Activated CD8-positive, alpha-beta memory T cell treated with anti-CD3 and anti-CD28 coated beads, Interleukin-2, amount 50 U/mL, for 4 hours (primary cell): ENCODE measurements around the gene ZNF497.
"Not testable (repeated sequence)": the region's sequence is repeated elsewhere in the genome, so short reads cannot be mapped to it uniquely, and the experiment has no call there.

ENCODE experiments used
- DNase-seq: peaks from one replicate; pipeline ENCODE4 v3.0.0-alpha.2; 2020

ZNF497 gene

DNA sequence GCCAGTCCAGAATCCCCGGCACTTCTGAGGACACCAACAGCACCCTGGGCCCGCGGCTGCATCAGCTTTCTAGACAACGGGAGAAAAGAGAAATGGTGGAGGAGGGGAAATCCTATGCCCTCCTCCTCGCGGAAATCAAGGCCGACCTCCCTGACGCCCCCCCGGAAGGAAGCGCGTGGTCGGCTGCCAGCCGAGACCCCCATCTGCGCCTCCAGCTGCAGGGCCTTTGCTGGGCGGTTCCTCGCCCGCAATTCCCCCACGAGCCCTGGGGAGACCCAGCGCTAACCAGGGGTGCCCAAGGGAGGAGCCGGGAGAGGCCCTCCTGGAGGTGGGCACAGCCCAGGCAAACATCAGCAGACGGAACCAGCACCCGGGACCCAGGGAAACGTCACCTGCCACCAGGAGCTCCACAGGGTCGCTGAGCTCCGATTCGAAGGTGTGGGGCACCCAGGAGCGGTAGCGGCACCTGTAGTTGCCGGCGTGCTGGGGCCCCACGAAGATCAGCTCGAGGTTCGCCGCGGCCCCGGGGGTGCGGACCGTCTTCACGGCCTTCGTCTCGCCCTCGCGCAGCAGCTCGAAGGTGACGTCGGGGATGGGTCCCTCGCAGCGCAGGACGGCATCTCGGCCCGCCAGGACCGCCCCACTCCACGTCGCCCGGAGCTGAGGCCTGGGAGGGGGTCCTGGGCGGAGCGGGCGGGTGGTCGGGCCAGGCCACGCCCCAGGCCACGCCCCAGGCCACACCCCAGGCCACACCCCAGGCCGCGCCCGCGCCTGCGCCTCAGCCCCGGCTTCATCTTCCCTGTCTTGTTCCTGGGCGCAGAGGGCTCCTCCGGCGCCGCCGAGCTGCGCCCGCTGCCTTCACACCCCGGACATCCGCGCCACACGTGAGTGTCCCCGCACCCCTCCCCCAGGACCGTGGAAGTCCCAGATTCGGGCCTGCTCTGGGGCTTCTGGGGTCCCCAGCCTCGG lies 15.3 kb downstream of the ZNF497 start:
- DNase-seq, result peak; percentile 72

DNA sequence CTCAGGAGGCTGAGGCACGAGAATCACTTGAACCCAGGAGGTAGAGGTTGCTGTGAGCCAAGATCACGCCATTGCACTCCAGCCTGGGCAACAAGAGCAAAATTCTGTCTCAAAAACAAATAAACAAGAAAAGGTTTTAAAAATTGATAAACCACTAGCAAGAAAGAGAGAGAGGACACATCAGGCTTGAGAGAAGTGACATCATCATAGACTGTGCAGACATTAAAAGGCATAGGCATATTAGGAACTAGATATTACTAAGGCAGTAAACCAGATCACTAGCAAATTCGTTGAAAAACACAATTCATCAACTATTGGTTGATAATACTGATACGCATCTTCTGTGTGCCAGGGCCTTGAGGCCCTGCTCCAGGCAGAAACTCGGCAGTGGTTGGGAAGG lies 17.0 kb downstream of the ZNF497 start:
- no peak for DNase-seq

DNA sequence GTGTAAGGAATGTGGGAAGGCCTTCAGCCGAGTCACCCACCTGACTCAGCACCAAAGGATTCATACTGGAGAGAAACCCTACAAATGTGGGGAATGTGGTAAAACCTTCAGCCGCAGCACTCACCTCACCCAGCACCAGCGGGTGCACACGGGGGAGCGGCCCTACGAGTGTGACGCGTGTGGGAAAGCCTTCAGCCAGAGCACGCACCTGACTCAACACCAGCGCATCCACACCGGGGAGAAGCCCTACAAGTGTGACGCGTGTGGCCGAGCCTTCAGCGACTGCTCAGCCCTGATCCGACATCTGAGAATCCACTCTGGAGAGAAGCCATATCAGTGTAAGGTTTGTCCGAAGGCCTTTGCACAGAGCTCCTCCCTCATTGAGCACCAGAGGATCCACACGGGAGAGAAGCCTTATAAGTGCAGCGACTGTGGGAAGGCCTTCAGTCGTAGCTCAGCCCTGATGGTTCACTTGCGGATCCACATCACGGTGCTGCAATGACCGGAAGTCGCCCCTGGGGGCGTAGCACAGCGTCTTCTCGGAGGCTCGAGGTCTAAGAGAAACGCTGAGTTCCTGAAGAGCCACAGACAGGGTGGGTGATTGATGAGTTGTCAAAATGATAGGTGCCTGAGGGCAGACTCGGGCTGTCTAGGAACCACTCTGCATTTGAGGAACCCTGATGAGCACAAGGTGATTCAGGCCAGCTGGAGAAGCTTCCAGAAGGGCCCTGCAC lies 23.6 kb downstream of the ZNF497 start:
- no peak for DNase-seq

DNA sequence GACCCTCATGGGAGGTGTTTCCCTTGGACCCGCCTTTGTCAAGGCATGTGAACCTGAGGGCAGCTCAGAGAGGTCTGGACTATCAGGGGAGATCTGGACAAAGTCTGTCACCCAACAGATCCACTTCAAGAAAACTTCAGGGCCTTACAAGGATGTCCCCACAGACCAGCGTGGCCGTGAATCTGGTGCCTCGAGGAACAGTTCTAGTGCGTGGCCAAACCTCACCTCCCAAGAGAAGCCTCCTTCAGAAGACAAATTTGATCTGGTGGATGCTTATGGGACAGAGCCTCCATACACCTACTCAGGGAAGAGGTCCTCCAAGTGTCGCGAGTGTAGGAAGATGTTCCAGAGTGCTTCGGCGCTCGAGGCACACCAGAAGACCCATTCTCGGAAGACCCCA lies 24.2 kb downstream of the ZNF497 start:
- no peak for DNase-seq

DNA sequence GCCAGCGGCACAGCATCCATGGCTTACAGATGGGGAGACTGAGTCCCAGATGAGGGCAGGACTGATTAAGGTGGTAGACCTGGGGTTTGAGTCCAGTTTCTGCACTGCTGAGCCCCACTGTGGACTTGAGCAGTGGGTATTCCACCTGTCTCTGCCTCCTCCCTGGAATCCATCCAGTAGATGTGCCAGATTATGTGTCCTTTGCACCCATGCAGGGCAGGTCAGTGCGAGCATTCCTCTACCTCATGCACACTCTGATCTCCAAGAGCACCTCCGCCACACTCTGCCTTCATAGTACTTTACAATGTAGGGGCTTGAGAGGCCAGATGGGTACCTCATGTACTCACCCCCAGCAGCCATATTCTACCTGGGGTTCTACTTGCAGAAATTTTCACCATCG lies 25.7 kb downstream of the ZNF497 start:
- DNase-seq, result no peak

DNA sequence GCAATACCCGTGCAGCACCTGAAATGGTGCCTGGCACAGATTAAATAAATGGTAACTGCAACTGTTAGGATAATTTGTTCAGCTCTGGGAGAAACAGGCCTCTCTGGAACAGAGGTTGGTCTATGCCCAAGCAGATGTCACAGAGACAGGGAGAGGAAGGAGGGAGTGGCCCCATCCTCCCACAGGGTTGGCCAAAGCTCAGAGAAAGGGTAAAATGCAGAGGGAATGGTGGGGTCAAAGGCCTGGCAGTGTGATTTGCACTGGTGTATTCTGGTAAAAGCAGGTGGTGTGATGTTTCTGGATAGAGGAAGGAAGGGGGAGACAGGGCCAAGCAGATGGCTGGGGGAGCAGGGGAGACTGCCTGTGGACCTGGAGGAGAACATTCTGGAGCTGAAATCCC lies 26.3 kb downstream of the ZNF497 start:
- no peak for DNase-seq

DNA sequence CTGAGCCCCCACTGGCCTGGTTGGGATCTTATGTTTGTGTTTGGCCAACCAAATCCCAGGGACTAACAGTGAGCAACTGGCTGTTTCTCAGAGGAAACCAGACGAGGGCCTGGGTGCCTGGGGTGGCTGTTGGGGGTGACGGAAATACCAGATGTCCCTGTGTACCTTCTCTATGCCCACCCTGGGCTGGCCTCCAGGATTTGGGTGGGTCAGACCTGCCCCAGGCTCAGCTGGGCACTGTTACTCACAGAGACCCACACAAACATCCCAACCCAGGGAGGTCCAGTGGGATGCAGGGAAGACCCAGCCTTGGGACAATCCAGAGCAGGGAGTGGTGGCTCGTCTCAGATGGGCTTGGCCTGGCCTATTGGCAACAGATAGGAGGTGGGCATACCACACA lies 26.9 kb downstream of the ZNF497 start:
- DNase-seq, result no peak

DNA sequence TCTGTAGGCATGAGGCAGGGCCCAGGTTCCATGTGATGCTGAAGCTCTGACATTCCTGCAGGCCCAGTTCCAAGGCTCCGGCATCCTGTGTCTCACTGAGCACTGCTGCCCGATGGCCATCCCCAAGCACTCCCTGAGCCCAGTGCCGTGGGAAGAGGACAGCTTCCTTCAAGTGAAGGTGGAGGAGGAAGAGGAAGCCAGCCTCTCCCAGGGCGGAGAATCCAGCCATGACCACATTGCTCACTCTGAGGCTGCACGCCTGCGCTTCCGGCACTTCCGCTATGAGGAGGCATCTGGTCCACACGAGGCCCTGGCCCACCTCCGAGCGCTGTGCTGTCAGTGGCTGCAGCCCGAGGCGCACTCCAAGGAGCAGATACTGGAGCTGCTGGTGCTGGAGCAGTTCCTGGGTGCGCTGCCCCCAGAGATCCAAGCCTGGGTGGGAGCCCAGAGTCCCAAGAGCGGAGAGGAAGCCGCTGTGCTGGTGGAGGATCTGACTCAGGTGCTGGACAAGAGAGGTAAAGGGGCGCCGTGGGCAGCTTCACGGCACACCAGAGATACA lies 27.8 kb downstream of the ZNF497 start:
- no peak for DNase-seq

DNA sequence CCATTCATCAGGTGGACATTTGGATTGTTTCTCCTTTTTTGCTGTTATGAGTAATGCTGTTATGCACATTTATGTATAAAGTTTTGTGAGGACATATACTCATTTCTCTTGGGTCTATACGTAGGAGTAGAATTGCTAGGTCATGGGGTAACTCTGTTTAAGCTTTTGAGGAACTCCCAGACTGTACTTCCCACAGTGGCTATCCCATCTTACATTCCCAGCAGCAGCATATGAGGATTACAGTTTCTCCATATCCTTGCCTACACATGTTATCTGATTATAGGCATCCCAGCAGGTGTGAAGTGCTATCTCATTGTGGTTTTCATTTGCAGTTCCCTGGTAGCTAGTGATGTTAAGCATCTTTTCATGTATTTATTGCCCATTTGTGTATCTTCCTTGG lies 29.9 kb downstream of the ZNF497 start:
- no peak for DNase-seq

DNA sequence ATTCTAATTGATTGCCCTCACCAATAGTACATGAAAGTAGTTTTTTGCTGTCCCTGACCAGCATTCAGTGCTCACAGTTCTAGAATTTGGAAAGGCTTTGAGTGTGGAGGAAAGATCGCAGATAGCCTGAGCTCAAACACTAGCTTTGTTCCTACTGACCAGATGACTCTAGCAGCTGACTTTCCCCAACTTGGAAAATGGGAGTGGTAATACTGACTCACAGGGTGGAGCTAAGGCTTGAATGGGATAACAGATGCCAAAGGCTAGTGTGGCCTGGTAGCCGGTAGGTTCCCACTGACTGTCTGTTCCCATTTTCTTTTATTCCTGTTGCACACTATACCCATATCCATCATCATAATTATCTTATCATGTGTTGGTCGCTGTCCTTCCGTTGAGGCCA lies 32.1 kb downstream of the ZNF497 start:
- DNase-seq, result no peak

DNA sequence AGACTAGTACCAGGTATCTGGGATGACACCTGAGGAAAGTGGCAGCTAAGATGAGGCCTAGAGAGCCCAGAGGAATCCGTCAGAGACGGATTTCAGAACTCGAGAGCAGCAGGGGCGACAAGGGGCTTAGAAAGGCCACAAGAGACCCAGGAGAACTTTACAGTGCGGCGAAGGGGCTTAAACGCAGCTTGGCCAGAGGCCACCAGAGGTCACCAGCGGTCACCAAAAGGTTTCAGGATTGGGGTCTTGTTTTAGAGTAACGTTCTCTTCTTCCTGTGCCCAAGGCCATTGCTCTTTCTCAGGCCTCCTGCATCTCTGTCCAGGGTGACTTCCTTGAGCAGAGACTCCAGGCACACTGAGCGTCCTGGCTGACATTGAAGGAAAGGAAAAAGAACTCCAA lies 33.6 kb downstream of the ZNF497 start:
- no peak for DNase-seq

DNA sequence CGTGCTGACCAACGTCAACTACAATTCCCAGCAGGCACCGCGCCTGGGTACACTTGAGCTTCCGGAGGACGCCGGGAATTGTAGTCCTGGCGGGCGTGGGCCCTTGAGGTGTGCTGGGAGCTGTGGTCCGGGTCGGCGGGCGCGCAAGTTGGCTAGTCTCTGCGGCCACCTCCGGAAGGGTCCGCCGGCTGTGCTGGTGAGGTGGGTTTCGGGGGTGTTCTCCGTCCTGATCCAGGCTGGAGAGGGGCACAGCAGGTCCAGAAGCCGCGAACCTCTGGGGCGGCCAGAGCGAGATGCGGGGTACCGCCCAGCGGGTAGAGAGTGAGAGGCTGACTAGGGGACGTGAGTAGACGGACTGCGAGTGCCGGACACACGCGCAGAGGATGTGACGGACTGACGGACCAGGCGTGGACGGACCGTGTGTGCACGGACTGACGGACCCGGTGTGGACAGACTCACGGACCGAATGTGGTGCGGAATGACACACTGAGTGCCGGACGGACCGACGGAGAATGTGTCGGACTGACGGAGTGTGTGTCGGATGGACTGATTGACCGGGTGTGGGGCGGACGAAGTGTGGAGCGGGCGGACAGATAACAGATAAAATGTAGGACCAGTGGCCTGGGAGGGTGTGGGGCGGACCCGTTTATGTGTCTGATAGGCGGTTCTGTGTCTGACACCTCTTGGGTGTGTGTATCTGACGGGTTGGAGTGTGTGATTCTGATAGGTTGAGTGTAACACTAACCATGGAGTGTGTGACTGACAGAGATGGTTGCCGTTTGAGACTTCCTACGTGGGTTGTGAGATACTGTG lies 35.4 kb downstream of the ZNF497 start, which contains the start of gene ZSCAN22:
TSS of gene ZSCAN22 (plus strand) at position 81 of the 813 bp plus-strand sequence. CDS start 7,809 bp downstream, outside the sequence.
- peak; percentile 90 for DNase-seq

DNA sequence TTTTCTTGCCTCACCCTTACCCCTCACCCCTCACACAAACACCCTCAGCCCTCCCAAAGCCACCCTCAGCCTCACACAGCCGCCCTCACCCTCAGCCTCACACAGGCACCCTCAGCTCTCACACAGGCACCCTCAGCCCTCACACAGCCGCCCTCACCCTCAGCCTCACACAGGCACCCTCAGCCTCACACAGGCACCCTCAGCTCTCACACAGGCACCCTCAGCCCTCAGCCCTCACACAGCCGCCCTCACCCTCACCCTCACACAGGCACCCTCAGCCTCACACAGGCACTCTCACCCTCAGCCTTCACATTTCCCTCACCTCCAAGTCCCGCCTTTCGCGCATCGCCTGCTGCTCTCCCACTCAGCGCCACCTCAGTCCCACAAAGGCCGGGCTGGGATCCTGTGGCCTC lies 36.0 kb downstream of the ZNF497 start:
- no peak for DNase-seq

DNA sequence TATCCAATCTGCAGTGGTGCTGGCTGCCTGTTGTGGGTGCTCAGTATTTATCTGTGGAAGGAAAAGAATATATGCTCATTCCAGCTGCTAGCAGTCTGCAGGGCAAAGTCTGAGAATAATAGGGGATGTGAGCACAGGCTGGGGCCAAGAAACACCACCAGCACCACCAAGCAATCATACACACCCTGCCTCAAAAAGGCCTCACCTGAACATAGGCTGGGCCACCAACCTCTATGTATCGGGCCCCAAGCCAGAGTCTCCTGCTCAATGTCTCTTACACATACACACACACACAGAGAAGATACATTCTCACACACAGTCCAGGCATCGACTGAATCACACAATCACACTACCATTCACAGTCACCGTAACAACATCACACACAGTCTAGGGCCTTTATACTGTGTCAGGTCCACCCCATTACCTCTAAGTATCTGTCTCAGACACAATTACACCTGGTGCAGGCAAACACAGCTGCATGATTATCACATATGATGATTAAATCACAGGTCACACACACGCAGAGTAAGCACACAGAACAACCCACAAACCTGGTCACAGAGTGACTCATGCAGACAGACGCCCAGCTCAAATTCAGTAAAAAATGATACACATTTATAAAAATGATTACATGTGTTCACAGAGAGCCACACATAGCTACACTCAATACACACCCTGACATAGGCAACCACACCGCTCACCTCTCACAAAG lies 37.1 kb downstream of the ZNF497 start:
- DNase-seq, result no peak

DNA sequence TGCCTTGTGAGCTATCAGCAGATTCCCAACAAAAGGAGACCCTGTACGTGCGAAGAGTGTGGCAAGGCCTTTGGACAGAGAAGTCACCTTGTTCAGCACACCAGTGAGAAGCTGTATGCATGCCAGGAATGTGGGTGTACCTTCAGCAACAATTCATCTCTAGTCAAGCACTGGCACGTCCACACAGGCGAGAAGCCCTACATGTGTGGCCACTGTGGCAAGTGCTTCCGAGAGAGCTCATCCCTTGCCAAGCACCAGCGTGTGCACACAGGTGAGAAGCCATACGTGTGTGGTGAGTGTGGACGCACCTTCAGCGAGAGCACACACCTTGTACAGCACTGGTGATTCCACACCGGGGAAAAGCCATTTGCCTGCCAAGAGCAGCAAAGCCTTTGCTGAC lies 43.3 kb downstream of the ZNF497 start:
- no peak for DNase-seq

DNA sequence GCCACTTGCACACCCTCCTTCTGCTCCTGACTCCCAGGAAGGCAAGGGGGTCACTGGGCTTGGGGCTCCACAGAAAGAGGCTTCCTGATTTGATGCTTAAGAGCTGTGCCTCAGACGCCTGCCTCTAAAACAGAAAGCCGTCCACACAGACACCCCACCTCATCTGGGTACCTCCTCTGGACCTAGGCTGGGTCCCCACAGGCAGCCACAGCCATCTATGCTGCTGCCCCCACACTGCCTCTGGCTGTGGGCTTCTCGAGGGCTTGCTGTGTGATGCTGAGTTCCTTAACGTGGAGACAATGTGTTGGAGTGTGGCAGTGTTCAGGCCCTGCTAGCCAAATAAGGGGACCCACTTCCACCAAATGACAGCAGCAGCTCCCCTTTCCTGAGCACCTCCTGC lies 44.3 kb downstream of the ZNF497 start:
- DNase-seq, result no peak

DNA sequence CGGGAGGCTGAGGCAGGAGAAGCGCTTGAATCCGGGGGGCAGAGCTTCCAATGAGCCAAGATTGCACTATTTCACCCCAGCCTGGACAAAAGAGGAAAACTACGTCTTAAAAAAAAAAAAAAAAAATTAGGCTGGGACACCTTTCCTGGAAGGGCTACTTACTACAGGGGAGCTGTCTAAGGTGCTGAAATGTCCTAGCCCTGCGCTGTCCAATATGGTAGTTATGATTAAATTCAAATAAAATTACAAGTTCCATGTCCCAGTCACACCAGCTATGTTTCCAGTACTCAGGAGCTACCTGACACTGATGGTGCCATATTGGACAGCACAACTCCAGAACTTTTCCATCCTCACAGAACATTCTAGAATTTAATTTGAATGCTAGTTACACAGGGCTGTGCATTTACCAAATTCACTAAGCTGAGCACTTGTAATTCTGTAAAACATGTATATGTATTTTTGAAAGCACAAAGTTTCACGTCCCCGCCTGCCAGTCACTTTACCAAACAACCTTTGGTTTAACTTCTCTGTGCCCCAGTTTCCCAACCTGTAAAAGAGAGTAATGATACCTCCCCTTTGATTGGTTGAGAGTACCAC lies 45.0 kb downstream of the ZNF497 start:
- no peak for DNase-seq

DNA sequence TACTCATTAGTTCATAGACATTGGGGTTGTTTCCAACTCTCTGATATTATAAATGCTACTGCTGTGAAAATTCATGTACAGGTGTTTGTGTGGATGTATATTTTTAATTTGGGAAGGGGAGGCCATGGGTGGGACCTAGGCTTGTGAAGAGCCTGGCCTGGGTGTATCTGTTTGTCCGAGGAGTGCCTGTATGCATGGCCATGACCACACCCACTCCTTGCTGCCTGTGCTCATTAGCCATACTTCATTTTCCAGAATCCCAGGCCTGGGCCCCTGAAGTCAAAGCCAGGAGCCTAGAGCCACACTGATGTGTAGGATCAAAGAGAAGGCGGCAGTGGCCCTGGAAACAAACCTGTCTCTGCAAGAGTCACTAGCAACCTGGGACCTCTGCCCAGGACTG lies 47.0 kb downstream of the ZNF497 start:
- no peak for DNase-seq

DNA sequence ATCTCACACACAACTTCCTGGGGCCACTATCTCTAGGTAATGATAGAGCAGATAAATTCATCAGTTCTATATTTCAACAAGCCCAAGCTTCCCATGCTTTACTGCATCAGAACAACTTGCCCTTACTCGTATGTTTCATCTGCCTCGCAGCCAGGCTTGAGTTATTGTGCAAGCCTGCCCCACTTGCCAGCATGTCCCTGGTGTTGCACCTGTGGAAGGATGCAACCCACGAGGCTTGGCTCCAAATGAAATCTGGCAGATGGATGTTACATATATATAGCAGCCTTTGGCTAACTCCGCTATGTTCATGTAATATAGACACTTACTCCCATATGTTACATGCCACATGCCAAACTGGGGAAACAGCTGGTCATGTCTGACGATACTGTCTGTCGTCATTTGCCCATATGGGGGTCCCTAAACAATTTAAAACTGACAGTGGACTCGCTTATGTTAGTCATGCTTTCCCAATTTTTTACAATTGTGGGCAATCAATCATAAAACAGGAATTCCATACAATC lies 51.1 kb downstream of the ZNF497 start:
- no peak for DNase-seq

DNA sequence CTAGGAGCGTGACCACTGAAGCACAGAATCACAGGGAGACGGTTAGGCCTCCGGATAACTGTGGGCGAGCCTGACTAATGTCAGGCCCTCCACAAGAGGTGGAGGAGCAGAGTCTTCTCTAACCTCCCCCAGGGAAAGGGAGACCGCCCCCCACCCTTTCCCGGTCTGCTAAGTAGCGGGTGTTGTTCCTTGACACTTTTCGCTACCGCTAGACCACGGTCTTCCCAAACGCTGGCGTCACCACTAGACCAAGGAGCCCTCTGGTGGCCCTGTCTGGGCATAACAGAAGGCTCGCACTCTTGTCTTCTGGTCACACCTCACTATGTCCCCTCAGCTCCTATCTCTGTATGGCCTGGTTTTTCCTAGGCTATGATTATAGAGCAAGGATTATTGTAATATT lies 51.9 kb downstream of the ZNF497 start:
- DNase-seq, result not testable (repeated sequence)

DNA sequence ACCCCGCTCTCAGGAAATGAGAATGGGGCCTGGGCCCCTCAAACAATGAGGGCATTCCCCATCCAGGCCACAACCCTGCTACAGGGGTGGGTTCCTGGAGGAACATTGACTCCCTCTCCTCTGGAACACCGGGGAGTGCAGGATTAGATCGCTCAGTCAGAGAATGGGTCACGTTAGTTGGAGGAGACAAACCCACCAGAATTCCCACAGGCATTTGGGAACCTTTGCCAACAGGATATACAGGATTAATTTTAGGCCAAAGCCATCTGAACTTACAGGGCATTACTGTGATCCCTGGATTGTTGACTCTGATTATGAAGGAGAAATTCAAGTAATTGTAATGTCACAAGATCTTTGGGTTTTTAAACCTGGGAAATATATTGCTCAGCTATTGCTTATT lies 54.8 kb downstream of the ZNF497 start:
- DNase-seq, result no peak

DNA sequence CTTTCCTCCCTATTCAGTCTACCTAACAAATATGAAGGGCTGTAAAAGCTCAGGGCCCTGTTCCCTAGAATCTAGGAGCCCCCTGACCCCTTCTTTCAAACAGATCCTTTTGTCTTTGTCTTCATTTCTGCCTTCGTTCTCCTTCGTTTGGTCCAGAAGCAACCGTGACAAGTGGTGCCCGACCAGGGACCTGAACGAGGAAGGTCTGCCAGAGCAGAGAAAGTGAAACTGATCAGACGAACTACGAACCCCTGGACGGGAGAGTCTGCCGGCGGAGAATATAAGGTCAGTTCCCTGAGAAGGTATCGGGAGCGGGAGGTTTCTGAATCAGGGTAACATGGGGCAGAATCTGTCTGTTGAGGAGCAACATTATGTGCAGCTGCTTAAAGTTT lies 56.6 kb downstream of the ZNF497 start:
- no peak for DNase-seq
